Measurements from ENCODE around the gene SDHD.

The SDHD gene

GRCh38 chr11:112106070-112106469, 19.4 kb downstream of the SDHD start:
- DNase-seq, result no peak

DNA sequence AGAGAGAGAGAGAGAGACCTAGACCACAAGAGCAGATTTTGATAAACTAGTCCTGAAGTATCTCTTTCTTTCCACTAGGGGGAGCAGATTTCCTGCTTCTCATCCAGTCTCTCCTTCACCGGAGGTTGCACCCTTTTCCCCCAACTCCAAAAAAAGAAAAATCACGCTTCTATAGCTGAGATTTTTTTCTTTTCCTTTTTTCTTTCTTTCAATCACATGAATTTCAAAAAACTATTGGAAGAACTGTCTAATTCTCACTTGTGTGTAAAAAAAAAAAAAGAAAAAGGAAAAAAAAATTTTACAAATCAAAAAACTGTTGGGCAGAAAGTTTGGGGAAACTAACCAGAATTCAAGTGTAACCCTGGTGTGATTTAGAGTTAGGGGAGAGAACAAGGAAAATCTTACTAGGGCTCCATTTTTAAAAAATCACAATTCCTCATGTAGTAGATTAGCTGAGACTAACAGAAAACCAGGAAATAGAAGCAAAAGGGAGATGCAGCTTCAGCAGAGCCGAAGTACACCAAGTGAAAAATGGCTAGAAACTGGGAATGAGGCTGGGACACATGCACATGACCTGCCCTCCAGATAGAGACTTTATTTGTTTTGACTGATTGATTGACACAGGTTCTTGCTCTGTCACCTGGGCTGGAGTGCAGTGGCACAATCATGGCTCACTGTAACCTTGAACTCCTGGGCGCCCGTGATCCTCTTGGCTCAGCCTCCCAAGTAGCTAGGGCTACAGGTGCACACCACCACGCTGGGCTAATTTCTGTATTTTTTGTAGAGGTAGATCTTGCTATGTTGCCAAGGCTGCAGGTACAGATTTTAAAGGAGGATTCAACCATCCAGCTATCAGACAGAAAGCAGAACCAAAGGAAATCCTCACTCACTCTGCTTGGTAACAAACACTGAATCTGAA, 27.1 kb downstream of the SDHD start:
- DNase-seq, result peak; percentile 20

GRCh38 chr11:112114460-112114859, 27.8 kb downstream of the SDHD start:
- DNase-seq, result no peak

DNA sequence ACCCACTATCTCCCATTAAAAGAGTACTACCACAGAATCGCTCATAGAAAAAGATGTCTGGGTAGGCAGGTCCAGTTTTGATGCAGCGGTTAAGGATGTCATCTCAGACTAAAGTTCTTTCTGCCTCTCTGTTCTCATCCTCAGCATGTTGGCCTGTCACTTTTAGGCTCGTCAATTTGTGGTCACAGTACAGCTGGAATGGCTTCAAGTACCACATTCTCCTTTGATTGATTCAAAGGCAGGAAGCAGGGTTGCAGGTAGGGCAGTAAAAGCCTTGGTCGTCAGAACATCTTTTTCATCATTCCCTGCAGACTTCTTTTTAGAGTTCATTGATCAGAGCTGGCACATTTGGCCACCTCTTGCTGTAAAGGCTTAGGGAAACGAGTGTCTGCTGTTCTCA, 28.7 kb downstream of the SDHD start:
- DNase-seq, result no peak

- DNase-seq, result no peak
Observed at GRCh38 chr11:112118176-112118575, 31.5 kb downstream of the SDHD start.

DNA sequence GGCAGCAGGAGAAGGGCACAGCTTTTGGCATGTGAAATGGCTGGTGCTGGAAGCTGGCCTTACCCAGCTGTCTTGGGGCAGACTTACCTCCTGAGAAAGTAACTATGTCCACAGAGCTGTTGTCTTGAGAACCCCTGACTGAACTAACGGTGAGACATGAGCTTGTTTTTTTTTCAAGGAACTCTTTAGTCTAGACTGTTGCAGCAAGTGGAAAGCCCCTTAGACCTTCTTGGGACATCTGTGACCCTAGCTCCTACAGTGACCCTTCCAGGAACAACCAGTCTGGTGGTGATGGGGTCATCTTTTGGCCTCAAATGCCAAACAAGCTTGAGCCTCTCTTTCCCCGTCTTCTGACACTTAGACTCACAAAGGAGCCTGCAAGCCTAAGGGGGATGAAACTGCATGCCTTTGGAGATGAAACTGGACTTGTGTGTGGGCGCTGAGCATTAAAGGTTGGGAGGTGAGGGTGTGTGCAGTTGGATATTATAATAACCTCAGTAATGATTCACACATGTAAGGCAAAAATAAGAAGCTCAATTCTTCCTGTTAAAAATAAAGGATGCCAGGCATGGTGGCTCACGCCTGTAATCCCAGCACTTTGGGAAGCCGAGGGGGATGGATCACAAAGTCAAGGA, 35.4 kb downstream of the SDHD start:
- no peak for DNase-seq

- DNase-seq, result no peak
Observed at GRCh38 chr11:112123129-112123528, 36.5 kb downstream of the SDHD start.

DNA sequence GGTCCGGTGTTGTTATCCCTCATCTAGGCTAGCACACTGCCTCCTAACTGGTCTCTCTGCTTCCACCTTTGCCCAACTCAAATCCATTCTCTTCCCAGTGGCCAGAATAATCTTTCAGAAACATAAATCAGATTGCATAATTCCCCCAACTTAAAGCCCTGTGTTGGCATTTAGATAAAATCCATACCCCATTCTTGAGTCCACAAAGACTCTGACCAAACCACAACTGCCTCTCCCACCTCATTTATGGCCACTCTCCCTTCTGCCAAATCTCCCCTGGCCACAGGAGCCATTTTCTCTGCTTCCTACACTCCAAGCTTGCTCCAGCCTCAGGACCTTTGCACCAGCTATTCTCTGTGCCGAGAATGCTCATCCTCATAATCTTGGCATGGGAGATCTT, 40.4 kb downstream of the SDHD start:
- no peak for DNase-seq

- peak; percentile 43 for DNase-seq
Observed at GRCh38 chr11:112128483-112129121, 41.9 kb downstream of the SDHD start.

- DNase-seq, result no peak
Observed at GRCh38 chr11:112129656-112130055, 43.0 kb downstream of the SDHD start.

DNA sequence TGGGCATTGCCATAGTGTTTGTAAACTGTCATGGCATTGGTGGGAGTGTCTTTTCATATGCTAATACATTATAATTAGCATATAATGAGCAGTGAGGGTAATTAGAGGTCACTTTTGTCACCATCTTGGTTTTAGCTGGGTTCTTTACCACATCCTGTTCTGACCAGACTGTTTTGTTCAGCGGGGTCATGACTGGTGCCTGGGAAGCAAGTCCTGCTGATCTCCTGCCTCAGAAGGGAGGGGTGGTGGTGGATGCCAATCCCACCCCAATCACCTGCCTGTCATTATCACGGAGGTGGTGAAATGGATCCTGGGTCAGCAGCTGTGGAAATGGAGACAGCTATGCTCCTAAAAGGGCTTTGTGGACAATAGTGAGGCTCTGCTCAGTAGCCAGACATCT, 46.1 kb downstream of the SDHD start:
- no peak for DNase-seq

GRCh38 chr11:112134473-112134872, 47.8 kb downstream of the SDHD start:
- no peak for DNase-seq

GRCh38 chr11:112143597-112143996, 56.9 kb downstream of the SDHD start:
- no peak for DNase-seq

Data from NCI-H1105 (cell line).